GM19193 (cell line): ENCODE measurements around the gene CETP.

ENCODE experiments used
- POLR2A ChIP-seq: IDR thresholded peaks from 4 replicates; pipeline ENCODE4 v1.6.1; 2011; ENCODE audit not compliant: insufficient read depth, insufficient read length; ENCODE audit errors: extremely low read depth

Gene CETP

DNA sequence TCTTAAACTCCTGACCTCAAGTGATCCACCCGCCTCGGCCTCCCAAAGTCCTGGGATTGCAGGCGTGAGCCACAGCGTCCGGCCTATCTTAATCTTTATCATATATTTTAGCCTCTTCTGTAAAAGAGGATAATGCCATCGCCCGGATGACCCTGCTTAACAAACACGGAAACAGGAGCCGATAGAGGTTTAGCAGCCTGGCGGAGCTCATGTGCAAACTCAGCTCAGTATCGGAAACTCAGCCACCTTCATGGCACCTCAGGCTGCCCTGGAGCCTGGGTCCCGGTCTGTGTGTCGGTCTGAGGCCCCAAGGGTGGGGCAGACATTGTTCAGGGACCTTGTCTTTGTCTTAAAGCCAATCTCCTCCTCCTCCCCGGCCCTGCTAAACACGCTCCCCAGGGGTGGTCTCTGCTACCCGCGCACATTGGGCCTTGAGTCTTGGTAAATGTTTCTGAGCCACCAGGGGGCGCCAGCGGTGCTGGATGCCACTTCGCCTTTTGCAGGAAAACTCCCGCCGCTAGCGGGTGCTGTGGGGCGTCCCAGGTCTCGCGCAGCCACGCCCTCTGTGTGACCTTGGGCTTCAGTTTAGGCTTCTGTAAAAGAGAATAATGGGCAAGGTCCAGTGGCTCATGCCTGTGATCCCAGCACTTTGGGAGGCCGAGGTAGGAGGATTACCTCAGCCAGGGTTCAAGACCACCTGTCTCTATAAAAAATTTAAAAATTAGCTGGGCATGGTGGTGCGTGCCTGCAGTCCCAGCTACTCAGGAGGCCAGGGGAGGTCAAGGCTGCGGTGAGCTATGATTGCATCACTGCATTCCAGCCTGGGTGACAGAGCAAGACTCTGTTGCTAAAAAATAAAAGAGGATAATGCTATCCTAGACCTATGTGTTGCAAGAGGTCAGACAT lies 2.7 kb downstream of the CETP start:
- TF ChIP-seq POLR2A = no peak

DNA sequence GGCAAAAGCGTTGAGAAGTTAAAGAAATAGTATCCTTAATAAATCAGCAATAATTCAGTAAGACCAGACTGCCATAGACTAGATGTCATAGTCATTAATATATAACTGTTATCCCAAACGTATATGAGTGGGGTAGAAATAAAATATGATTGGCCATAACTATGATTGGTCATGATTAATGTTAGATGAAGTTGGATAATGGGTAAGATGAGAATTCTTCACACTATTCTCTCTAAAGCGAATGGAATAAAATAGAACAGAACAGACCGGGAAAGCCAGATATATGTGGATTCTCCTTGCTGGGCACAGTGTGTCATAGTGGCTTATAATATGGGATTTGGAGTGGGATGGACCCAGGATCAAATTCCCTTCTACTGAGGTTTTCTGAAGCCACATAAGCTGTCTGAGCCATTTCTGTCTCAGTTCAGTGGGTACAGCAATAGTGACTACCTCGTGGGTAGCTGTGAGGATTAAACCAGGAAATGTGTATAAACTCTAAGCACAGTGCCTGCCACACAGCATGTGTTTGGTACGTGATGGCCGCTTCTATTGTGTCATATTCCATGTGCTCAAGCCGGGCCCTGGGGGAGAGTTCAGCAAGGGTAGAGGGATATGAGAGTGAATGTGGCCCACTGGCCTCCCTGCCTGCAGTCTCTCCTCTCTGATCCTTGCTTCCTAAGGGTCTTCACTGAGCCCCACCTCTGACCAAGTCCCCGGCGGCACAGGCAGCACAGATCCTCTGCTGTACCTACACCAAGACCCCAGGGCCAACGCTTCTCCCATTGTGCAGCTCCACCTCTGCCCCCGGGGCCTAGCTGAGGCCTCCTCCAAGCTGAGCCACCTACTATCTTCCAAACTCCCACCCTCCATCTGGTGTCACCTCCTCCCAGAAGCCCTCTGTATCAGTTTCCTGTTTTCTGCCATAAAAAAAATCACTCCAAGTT lies 3.7 kb downstream of the CETP start:
- TF ChIP-seq POLR2A = no peak

DNA sequence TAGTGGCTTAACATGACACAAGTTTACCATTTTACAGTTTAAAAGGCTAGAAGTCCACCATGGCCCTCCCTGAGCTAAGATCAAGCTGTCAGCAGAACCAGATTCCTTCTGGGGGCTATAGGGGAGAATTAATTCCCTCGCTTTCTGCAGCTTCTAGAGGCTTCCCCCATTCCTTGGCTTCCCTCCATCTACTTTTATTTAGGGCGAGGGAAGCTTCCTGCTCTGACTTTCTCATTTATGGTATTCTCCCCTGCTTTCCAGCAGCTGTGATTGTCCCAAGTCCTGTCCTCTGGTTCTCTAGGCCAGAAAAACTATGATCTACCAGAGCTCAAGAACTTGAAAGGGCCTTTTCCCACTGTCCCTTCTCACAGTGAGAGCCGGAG lies 4.3 kb downstream of the CETP start:
- no peak for TF ChIP-seq POLR2A

DNA sequence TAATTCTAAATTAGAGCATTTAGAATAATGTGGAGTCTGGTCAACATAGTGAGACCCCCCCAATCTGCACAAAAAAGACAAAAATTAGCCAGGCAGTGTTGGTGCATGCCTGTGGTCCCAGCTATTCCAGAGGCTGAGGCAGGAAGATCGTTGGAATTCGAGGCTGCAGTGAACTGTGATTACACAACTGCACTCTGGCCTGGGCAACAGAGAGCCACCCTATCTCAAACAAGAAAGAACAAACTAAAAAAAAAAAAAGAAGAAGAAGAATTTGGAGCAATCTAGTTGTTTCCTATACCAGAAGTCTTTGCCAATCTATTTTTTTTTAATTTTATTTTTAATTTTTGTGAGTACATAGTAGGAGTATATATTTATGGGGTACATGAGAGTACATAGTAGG lies 6.0 kb downstream of the CETP start:
- TF ChIP-seq POLR2A = no peak

DNA sequence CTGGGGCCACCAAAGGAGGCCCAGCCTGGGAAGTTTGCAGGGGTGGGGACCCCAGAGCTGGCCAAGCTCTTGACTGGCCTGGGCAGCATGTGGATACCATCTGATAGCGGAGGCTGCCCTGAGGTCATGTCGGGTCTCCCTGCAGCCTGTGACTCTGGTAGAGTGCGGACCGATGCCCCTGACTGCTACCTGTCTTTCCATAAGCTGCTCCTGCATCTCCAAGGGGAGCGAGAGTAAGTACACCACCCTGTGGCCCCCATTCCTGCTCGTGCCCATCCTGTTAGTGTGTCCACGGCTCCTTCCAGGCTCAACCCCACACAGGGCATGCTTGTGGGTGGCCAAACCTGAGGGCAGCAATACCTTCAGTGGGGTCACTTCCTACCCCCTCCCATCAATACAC lies 8.0 kb downstream of the CETP start:
- no peak for TF ChIP-seq POLR2A

DNA sequence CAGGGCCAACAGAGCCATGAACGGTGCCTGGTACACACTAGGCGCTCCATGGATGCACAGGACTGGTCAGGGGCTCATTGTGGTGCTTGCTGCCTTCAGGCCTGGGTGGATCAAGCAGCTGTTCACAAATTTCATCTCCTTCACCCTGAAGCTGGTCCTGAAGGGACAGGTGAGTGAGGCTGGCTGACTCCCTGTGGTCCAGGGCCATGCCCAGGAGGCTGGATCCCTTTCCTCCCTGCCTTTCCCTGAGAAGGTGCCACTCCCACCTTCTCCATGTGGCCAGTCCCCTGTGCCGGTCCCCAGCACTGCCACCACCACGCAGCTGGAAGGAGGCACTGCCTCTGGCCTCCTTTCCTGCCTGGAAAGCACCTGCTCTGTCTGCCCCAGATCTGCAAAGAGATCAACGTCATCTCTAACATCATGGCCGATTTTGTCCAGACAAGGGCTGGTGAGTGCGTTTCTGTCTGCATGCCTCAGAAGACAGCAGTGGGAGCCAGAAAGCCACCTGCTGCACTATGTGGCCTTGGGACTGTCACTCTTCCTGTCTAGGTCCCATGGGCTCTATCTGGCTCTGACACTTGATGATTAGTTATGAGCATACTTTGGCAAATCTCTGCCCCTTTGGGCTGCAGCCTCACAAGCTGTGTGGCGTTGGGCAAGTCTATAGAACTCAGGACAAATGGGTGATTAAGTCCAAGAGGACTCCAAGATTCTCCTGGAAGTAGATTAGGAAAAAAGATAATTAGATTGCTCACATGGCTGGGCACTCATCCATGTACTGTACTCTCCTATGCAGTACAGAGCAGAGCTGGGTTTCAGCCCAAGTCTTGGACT lies 9.4 kb downstream of the CETP start:
- TF ChIP-seq POLR2A = peak; percentile 30

DNA sequence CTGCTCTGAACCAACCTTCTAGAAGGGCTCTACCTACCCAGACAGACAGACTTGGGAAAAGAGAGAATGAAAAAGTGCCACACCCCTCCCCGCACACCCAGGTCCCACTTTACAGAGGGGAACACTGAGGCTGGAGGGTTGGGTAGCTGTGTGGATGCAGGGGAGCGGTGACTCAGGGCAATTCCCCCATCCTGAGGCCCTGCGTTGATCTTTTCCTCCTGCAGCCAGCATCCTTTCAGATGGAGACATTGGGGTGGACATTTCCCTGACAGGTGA lies 10.0 kb downstream of the CETP start:
- no peak for TF ChIP-seq POLR2A

DNA sequence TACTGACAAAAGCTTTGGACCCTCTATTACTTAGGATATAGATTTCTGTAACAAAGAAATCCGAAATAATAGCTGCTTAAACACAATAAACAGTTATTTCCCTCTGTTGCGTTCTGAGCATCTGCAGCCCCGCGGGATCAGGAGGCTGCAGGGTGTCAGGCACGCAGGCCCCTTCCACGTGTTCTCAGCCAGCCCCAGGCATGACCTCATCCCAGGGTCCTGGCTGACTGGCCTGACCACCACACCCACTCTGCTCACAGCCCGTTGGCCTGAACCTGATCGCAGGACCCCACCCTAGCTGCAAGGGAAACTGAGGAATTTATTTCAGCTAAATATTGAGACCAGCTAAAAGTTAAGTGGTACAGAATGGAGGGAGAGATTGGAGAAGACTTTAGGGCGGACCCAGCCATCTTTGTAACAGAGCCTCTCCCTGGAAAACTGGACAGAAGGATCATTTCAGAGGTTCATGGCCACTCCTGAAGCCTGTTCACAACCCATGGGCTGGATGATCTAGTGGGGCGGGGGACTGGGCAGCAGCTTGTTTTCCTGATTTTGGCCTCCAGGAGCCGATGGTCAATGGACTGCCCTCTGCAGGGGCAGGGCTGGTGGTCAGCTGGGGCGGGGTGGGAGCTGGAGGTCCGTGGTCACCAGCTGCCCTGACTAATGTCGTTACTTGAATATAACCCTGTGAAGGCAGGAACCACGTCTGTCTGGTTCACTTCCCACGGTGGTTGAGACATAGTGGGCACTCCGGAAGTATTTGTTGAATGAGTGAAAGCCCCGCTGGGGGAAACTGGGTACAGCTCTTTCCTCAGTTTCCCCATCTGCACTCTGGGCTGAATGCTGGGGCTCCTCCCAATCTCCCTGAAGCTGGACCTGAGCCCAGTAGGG lies 10.9 kb downstream of the CETP start:
- TF ChIP-seq POLR2A = no peak

DNA sequence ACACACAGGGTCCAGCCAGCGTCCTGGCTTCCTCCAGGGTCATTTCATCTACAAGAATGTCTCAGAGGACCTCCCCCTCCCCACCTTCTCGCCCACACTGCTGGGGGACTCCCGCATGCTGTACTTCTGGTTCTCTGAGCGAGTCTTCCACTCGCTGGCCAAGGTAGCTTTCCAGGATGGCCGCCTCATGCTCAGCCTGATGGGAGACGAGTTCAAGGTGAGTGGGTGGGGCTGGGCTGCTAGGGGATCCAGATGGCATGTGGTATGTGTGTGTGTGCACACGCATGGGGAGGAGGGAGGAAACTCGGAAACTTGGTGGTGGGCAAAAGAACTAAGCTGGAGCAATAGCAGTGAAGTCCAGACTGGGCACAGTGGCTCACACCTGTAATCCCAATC lies 11.5 kb downstream of the CETP start:
- TF ChIP-seq POLR2A = no peak

DNA sequence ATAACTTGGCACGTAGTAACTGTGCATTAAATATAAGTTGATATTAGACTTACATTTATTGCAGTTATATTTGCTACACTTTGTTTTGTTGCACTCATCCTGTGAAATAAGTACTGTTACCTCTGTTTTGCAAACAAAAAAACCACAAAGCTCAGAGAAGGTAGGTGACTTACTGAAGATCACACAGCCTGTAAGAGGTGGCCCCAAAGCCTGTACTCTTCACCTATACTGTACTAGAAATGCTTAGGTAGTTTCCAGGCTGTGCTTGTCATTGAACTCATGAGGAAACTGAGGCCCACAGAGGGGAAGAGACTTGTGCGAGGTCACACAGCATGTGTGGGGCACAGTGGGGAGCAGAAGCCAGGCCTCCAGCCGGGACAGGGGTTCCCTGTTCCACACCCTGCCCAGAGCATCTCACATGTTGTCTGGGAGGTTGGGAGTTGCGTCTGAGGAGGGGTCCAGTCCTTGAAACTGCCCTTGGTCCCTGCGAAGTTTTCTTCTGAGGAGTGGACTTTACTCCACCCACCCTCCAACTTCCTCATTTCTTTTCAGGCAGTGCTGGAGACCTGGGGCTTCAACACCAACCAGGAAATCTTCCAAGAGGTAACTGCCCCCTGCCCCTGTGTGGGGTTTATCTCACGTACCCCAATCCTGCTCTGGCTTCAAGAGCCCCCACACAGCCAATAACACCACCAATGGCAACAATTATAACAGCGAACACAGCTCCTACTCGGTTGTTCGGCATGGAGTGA lies 13.0 kb downstream of the CETP start:
- TF ChIP-seq POLR2A = no peak

DNA sequence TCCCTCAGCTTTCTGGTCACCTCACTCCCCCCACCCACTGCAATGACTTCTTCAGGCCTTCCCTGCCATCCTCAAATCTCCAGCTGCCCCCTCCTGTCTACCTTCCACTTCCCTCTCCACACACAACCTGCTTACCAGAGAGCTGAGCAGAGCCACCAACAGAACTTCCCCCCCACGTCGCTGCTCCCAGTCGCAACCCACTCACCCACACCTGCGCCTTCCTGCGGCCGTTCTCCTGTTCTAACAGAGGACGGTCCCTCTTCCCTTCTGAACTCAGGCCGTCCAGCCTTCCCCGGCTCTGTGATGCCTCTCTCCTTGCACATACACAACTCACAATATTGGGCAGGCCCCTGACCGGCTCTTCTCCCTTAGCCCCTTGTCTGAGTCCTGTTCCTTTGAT lies 14.0 kb downstream of the CETP start:
- TF ChIP-seq POLR2A = no peak

DNA sequence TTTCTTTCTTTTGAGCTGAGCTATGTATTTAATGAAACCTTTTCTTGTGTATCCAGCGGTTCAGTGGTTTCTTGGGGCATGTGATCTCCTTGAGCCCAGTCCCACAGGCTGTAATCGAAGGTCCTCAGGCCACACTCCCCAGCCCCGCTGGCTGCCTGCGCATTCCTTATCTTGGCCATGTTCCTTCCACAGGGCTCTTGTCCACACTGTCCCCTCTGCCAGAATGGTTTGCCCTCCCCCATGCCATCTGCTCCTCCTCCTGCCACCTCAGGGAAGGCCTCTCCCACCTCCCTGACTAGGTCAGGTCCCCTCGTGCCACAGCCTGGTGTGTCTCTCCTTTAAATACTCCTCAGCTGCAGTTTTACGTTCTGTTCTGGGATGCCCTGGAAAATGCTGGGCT lies 15.5 kb downstream of the CETP start:
- no peak for TF ChIP-seq POLR2A

DNA sequence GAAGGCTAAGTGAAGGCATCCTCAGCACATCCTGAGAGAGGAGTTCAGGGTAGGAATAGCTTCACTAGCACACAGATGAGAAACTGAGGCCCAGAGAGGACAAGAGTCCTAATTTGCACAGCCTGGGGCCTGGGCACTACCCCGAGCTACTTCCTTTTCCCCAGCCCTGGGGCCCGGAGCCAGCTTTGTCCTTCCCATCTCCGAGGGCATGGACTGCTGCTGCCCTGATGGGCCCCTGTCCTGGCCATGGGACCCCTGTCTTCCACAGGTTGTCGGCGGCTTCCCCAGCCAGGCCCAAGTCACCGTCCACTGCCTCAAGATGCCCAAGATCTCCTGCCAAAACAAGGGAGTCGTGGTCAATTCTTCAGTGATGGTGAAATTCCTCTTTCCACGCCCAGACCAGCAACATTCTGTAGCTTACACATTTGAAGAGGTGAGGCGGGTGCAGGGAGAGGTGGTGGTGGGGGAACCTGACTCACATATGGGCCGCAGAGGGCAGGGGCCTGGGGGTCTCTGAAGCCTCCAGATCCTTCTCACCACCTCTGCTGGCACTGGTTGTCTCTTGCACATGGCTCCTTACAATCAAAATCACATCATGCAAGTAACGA lies 16.2 kb downstream of the CETP start:
- TF ChIP-seq POLR2A = no peak
